Endometrium (tissue), 2 donors: ENCODE results near the gene KCNK4.
"Not testable (repeated sequence)": the region's sequence is repeated elsewhere in the genome, so short reads cannot be mapped to it uniquely, and the experiment has no call there.

Experiments used
- FAIRE-seq: peaks from 2 replicates; lab custom pipeline; 2012; peaks lifted over from hg19 to GRCh38; lab: Jason Lieb, UNC
- donor health status: control.
- donor health status: control.

Gene KCNK4

DNA sequence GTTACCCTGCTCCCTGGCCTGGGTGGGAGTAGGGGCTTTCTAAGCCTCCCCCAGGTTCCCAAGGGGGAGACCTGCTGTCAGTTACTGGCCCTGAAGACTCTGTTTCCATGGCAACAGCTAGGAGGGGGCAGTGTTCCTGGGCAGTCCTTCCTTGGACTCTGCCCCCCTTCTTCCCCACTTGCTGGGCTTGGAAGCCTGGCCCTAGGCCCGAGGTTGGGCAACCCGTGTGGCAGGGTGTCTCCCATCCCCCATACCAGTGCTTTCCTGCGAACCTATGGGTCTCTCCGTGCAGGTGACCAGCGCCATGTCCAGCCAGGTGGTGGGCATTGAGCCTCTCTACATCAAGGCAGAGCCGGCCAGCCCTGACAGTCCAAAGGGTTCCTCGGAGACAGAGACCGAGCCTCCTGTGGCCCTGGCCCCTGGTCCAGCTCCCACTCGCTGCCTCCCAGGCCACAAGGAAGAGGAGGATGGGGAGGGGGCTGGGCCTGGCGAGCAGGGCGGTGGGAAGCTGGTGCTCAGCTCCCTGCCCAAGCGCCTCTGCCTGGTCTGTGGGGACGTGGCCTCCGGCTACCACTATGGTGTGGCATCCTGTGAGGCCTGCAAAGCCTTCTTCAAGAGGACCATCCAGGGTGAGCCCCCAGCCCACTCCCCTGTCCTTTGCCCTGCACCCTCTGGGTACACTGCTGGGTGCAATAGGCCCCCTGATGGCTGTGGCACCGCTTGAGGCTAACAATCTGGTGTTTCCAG lies 15.9 kb downstream of the KCNK4 start:
- FAIRE-seq = no peak

DNA sequence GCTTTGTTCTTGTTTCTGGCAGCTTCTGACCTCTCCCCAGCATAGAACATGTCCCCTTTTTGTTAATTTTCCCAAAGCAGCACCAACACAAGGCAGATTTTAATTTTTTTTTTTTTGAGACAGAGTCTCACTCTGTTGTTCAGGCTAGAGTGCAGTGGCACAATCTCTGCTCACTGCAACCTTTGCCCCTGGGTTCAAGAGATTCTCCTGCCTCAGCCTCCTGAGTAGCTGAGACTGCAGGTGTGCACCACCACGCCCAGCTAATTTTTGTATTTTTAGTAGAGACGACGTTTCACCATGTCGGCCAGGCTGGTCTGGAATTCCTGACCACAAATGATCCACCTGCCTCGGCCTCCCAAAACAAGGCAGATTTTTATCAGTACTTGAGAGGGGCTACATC lies 16.7 kb downstream of the KCNK4 start:
- FAIRE-seq = not testable (repeated sequence)

- no peak for FAIRE-seq
Observed at GRCh38 chr11:64312947-64313346, 21.8 kb downstream of the KCNK4 start.

- FAIRE-seq = no peak
Observed at GRCh38 chr11:64313491-64314145, 22.5 kb downstream of the KCNK4 start.

DNA sequence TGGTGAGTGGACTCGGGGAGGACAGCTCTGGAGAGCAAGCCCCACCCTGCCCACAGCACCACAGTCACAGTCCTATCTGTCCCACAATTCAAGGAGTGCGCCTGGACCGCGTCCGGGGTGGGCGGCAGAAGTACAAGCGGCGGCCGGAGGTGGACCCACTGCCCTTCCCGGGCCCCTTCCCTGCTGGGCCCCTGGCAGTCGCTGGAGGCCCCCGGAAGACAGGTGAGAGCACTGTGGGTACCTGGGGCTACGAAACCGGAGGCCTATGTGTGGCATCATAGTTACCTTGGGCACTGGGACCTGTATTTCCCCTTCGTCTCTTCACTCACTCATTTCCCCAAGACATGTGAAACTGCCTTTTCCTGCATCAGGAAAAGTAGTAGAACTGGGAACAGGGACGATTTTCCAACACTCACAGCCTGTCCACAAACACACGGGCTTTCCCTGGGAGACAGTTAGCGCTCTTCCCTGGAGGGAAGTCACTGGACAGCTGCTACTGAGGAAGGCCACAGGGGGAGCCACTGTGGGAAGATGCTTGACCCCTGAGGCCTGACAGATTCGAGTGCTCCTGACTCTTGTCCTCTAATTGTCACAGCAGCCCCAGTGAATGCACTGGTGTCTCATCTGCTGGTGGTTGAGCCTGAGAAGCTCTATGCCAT lies 23.2 kb downstream of the KCNK4 start:
- FAIRE-seq = no peak

GRCh38 chr11:64314805-64315561 lies 23.9 kb downstream of the KCNK4 start:
- FAIRE-seq = no peak

DNA sequence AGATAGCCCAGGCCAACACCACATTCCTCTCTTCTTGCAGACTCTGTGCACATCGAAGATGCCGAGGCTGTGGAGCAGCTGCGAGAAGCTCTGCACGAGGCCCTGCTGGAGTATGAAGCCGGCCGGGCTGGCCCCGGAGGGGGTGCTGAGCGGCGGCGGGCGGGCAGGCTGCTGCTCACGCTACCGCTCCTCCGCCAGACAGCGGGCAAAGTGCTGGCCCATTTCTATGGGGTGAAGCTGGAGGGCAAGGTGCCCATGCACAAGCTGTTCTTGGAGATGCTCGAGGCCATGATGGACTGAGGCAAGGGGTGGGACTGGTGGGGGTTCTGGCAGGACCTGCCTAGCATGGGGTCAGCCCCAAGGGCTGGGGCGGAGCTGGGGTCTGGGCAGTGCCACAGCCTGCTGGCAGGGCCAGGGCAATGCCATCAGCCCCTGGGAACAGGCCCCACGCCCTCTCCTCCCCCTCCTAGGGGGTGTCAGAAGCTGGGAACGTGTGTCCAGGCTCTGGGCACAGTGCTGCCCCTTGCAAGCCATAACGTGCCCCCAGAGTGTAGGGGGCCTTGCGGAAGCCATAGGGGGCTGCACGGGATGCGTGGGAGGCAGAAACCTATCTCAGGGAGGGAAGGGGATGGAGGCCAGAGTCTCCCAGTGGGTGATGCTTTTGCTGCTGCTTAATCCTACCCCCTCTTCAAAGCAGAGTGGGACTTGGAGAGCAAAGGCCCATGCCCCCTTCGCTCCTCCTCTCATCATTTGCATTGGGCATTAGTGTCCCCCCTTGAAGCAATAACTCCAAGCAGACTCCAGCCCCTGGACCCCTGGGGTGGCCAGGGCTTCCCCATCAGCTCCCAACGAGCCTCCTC lies 24.8 kb downstream of the KCNK4 start:
- FAIRE-seq = not testable (repeated sequence)

DNA sequence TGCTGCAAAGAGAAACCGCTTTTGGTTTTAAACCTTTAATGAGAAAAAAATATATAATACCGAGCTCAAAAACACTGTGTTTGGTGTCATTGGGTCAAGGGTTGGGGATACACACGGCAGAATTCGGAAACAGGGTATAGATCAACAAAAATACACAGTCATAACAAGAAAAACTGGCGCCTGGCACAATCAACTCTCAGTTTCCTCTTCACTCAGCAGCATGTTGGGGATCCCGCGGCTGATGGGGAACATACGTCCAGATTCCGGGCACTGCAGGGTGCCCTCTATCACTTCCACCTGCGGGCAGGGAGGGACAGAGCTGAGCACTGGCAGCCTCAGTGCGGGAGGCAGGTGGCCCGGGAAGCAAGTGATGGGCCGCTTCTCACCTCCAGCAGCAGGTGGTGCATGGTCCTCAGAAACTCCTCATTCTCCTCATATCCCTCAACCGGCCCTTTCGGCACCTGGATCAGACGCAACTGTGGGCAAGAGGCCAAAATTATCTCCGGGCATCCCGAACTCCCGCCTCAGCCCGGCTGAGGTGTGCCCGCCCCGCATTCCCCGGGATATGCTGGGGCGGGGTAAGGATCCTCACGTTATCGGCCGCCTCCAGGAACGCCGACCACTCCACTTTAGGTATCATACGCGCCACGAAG lies 25.7 kb downstream of the KCNK4 start:
- no peak for FAIRE-seq

- peak; percentile 91 for FAIRE-seq
Observed at GRCh38 chr11:64317325-64317960, 26.3 kb downstream of the KCNK4 start, which contains the start of gene TRMT112. TRMT112 (minus strand) TSS chr11:64317559; CDS start chr11:64317526, 33 bp downstream.

DNA sequence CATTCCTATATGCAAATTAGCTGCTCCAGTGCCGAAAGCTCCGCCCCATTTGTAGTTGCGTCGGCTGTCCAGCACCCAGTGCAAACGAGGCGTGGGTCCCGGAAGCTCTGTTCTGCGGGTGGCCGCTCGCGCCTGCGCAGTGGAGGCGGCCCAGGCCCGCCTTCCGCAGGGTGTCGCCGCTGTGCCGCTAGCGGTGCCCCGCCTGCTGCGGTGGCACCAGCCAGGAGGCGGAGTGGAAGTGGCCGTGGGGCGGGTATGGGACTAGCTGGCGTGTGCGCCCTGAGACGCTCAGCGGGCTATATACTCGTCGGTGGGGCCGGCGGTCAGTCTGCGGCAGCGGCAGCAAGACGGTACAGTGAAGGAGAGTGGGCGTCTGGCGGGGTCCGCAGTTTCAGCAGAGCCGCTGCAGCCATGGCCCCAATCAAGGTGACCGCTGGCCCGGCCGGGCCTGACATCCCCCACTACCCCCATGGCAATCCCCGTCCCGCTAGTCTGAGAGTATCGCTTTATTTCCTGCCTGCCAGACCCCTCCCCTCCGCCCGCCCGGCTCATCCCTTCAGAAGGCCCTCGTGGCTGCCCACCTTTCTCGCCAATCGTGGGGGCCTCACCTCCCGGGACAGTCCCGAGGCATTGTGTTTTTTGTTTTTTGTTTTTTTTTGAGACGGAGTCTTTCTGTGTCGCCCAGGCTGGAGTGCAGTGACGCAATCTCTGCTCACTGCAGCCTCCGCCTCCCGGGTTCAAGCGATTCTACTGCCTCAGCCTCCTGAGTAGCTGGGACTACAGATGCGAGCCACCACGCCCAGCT lies 27.1 kb downstream of the KCNK4 start, which contains the start of gene PRDX5:
PRDX5 (plus strand) TSS at position 161 of the 805 bp plus-strand sequence; CDS start at position 256, 95 bp downstream.
- FAIRE-seq = peak; percentile 15

DNA sequence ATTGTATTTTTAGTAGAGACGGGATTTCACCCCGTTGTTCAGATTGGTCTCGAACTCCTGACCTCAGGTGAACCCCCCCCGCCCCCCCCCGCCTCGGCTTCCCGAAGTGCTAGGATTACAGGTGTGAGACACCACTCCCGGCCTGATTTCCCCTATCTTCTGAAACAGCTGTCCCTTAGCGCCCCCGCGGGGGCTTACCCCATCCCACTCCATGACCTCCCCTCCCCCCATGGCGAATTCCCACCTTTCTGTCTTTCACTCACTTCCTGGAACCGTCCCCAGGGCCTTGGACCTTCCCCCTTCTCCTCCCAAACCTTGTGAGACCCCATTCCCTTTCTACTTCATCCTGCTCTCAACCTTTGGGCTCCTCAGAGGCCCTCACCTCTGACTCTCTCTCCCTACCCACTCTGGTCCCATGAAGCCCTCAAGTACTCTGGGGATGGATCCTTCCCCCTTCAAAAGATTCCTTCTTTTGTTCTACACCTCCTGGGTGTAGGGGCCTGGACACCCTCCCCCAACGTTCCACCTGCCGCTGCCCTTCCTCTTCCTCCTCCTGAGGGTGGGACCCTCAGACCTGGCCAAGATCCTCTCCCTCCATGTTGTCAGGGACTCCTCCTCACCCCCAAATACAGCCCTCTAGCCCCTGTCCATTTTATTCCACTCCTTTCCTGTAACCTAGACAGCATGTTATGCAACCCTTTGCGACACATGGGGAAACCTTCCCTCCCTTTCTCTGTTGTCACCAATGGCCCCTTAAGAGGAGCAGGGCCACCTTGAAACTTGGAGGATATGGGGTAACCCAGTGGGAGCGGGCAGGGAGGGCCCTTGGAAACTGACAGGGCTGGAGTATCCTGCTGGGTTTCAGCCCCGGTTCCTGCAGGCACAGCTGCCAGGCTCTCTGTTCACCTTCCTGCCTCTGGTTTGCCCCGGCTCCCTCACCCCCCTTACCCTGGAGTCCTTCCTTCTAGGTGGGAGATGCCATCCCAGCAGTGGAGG lies 28.0 kb downstream of the KCNK4 start:
- no peak for FAIRE-seq

DNA sequence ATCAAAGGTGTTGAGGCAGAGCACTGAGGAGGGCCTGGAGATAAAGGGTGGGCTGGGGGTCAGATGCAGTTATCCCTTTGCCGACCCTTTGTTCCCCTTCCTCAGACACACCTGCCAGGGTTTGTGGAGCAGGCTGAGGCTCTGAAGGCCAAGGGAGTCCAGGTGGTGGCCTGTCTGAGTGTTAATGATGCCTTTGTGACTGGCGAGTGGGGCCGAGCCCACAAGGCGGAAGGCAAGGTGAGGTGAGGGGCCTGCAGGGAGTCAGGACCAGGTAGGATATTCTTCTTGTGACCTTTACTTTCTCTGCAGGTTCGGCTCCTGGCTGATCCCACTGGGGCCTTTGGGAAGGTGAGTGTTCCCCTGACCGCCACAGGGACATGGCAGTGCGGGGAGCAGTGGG lies 29.5 kb downstream of the KCNK4 start:
- no peak for FAIRE-seq

GRCh38 chr11:64321026-64321425 lies 29.9 kb downstream of the KCNK4 start:
- FAIRE-seq = no peak

GRCh38 chr11:64321533-64321932 lies 30.4 kb downstream of the KCNK4 start:
- no peak for FAIRE-seq

DNA sequence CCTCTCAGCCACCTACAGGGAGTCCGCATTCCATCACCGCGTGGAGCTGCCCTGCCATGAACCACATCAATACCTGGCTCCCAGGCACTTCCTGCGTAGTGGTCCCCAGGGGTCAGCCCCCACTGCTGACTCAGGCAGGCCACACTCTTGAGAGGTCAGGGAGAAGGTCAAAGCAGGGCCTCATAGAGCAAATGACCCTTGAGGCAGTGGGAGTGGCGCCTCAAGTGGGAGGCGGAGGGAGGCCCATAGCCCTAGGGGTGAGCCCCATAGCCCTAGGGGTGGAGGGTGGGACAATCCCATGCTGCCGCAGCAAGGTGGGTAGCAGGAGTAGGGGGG lies 31.8 kb downstream of the KCNK4 start:
- FAIRE-seq = no peak

DNA sequence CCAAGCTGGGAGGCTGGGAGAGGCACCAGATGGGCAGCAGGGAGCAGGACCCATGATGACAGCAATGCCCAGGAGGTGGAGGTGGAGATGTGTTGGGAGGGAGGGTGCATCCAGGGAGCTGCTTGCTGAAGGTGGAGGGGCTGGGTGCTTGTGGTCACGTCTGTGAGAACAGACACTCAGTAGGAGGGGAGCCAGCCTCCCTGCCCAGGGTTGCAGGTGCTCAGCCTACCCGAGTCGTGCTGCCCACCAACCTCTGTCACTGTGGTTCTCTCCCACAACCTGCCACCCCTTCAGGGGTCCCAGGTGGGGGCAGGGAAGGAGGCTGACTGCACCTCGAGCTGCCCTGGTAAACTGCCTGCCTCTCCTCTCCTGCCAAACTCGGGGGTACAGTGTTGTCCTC lies 32.3 kb downstream of the KCNK4 start:
- no peak for FAIRE-seq

DNA sequence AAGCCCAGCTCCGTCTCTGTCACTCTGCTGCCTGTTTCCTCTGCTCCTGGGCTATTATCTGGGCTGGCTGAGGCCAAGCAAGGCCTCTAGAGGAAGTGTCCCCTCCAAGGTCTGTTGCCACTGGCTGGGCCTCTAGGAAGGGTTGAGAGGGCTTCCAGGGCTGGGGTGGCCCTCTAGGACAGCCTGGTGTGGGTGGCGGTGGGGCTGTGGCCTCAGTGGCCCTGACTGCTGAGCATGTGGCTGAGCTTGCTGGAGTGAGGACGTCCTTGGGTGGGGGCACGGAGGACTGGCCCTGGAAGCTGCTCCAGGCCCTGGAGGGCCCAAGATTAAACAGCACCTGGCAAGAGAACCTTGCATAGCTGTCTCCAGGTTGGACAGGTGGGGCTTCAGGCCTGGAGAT lies 32.9 kb downstream of the KCNK4 start:
- not testable (repeated sequence) for FAIRE-seq
